Measurements from ENCODE around the gene HNRNPA0. TPM values are rescaled to one million over a fixed set of nuclear protein-coding genes. Genes with fewer than 3 reads are reported as not detected.

Gene HNRNPA0
- total and polyA plus RNA-seq, 9 of the 15 experiments (the other 6 are each of a cell fraction or from before 2014, with no cell fraction given): 5.0 to 33.3 (median 10.7) TPM

GRCh38 chr5:137751869-137752491 is 2.2 kb downstream of the HNRNPA0 start:
- Histone ChIP-seq H3K9ac (ENCODE audit: insufficient read depth in 1 of 2, low read depth in 2 of 2, low read length in 2 of 2) (peak overlapping the region; percentile 23 to 98; a peak in 3 of 4 replicates), H4K20me1 (replicated peaks; ENCODE audit: control insufficient read depth, insufficient read depth, low read length) (peaks cover 28% of the 10 kb centered on the region), H3K36me3 (ENCODE audit: control insufficient read depth, insufficient read depth, low read length) (peaks cover 21% of the 10 kb centered on the region; the same call in 2 of the 3 replicates), H3K4me1 (replicated peaks in 1 of 2; ENCODE audit: control insufficient read depth in 2 of 2, insufficient read depth in 2 of 2, low read length in 2 of 2) (peaks cover 0 to 16% of the 10 kb centered on the region in 2 experiments; a peak in 3 of 5 replicates), H3K27me3 (ENCODE audit: control insufficient read depth in 2 of 2, insufficient read depth in 2 of 2, low read length in 2 of 2) (no peaks in the 10 kb centered on the region; a peak in 1 of 5 replicates), H2AFZ (ENCODE audit: low read depth, low read length) (no peak overlapping the region), H3K27ac (ENCODE audit: extremely low read depth, low read depth, low read length) (peak overlapping the region; percentile 57; the same call in 2 of the 3 replicates), H3K9me1 (ENCODE audit: control insufficient read depth, insufficient read depth, low read length) (no peaks in the 10 kb centered on the region), H3K4me3 (peak overlapping the region; percentile 76), H3K9me3 (replicated peaks; ENCODE audit: control insufficient read depth, insufficient read depth, low read depth, low read length) (no peaks in the 10 kb centered on the region), H3K79me2 (ENCODE audit: control insufficient read depth, insufficient read depth, low read length) (peaks cover 40% of the 10 kb centered on the region), H3K4me2 (ENCODE audit: insufficient read depth, low read length) (peak overlapping the region; percentile 93)
- ChIA-PET CTCF (ENCODE audit: low intra/inter-chr PET ratio) (interaction anchor here (0.6 to 0.7 kb wide), 4 partner anchors 117 to 382 kb away, joined by 3 to 5 read pairs (median 4); no protein-coding TSS in a partner anchor), POLR2A (interaction anchor here (0.7 to 2.1 kb wide), 4 partner anchors 10 to 516 kb away, joined by 3 to 18 read pairs (median 6); no protein-coding TSS in a partner anchor)
- intact Hi-C loops (cut with micrococcal nuclease): loop anchor here (5.0 kb wide), 2 partner anchors 245 to 280 kb away; partner anchors contain the start of gene FAM13B
- DNase-seq (ENCODE audit: extremely low read depth in 1 of 4, low spot score in 3 of 4) (peak; percentile 21 to 66 (median 24)), FAIRE-seq (peak; percentile 86), ATAC-seq (no peak)
- in situ Hi-C loops (cut with MboI): no loop called here
- WGBS (ENCODE audit: insufficient coverage, low coverage, missing lambda C conversion rate): under 1% methylated on average over 7 of the region's 7 CpGs
- no TSS peak for BruUV-seq (replicated peaks)
- TF ChIP-seq TEAD2 (tag; IDR thresholded peaks at IDR 0.05) (peak; percentile 46; the same call in 1 of the 2 replicates), BRD9 (IDR thresholded peaks at IDR 0.05; ENCODE audit: low read depth, partially characterized antibody) (peak; percentile 77), ATF3 (IDR thresholded peaks at IDR 0.05) (peak; percentile 70), ATF3 (CRISPR knock-in tag; conservative IDR thresholded peaks at IDR 0.05) (no peak), CTCF (IDR thresholded peaks at IDR 0.05 in 2 of 3, conservative IDR thresholded peaks at IDR 0.05 in 1 of 3; ENCODE audit: insufficient read depth in 2 of 3, low read depth in 1 of 3, low read length in 3 of 3) (peak; percentile 51 to 84 (median 81)), BRF2 (IDR thresholded peaks at IDR 0.05; ENCODE audit: borderline replicate concordance, insufficient read depth, insufficient read length) (no peak), ATF7 (IDR thresholded peaks at IDR 0.05) (peak; percentile 32), L3MBTL2 (IDR thresholded peaks at IDR 0.05) (peak; percentile 48; the same call in 1 of the 2 replicates), NKRF (IDR thresholded peaks at IDR 0.05; ENCODE audit: borderline replicate concordance) (peak; percentile 43; the same call in 1 of the 2 replicates), CEBPB (tag; IDR thresholded peaks at IDR 0.05) (peak; percentile 90)

Data from K562 (cell line).